AML-193 (cell line): ENCODE results near the gene OR7G1.
"Not testable (repeated sequence)": the region's sequence is repeated elsewhere in the genome, so short reads cannot be mapped to it uniquely, and the experiment has no call there.

Experiments used
- DNase-seq, 2 experiments: peaks; one replicate each; lab custom pipeline; 2025; lab: John Stamatoyannopoulos, UW

Gene OR7G1

DNA sequence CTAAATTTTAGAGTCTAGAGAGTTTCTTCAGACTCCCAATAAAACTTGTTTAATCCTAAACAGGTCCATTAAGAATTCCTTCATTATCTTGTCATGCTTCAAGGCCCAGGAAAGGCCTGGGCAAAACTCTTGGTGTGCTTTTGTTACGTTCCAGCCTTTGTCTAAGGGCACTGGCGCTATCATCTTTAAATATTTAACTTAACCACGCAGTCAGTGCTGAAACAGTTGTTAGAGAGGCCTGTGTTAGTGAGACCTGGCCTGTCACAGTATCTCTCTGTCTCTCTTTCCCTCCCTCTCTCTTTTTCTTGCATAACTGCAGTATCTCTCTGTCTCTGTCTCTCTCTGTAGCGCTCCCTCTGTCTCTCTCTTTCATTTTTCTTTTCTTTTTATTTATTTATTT is 36.9 kb downstream of the OR7G1 start:
- DNase-seq, result no peak

DNA sequence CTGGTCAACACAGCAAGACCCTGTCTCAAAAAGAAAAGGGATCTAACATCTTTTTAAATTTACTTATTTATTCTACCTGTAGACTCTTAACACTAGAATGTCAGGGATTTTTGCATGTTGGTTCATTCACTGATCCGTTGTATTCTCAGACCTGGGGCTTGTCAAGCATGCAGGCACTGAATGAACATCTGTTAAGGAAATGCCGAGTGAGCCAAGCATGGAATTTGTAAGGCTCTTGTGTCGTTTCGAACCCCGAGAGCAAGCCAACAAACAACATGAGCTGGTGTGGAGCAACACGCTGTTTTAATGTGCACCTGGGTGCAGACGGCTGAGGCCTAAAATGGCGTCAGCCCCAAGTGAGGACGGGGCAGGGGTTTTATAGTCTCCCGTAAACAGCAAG is 38.7 kb downstream of the OR7G1 start:
- no peak for DNase-seq

DNA sequence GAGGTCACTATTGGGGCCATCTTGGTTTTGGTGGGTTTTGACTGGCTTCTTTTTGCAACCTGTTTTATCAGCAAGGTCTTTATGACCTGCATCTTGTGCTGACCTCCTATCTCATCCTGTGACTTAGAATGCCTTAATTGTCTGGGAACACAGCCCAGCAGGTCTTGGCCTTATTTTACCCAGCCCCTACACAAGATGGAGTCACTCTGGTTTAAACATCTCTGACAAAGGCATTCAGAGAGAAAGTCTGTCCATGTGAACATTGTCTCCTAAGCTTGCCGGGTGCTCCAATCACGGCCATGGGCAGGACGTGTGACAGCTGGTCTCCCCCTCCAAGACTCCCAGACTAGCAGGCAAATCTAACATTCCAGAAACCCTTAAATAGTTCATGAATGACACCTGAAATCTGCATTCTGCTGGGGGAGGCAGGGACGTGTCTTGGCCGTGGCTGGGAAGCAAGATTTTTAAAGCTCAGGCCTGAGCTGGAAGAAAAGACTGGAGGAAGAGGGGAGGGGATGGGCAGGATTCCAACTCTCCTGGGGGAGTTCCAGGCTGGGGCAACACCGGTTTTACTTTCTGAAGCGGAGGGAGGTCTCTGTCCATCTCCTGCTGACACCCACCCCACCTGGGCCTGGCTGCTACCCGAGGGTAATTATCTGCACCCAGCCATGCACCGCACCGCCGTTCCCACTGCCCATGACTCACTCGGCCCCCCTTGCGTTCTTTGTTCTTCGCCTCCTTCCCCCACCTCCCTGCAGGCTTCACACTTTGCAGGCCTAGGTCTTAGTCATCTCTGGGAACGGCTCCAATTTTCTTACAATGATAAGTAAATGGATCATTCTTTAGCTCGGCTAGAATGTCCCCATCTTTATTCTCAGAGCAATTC is 40.3 kb downstream of the OR7G1 start:
- DNase-seq, result no peak

DNA sequence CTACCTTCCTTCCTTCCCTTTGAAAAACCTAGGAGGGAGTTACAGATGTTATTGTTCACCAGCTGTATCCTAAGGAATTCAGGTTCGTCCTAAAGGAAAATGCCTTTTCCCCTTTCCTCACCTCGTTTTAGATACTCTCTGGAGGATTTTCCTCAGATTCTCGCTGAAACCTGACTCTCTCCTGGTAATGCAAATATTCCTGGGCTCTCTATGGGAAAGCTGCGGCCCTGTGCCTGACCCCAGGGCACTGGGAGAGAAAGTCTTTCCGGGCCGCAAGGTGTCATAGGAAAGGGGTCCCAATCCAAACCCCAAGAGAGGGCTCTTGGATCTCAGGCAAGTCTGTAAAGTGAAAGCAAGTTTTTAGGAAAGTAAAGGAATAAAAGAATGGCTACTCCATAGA is 41.8 kb downstream of the OR7G1 start:
- no peak for DNase-seq

DNA sequence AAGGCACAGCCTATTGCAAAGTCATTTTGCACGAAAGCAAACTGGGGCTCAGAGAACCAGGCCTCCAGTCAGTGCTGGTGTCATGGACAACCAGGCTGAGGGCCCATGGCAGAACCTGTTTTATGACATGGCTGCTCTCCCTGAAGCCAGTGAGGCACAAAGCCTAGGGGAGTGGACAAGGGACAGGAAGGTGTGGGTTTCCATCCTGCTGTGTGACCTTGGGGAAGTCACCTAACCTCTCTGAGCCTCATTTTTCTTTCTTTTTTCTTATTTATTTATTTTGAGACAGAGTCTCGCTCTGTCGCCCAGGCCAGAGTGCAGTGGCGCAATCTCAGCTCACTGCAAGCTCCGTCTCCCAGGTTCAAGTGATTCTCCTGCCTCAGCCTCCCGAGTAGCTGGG is 43.8 kb downstream of the OR7G1 start:
- not testable (repeated sequence) for DNase-seq

DNA sequence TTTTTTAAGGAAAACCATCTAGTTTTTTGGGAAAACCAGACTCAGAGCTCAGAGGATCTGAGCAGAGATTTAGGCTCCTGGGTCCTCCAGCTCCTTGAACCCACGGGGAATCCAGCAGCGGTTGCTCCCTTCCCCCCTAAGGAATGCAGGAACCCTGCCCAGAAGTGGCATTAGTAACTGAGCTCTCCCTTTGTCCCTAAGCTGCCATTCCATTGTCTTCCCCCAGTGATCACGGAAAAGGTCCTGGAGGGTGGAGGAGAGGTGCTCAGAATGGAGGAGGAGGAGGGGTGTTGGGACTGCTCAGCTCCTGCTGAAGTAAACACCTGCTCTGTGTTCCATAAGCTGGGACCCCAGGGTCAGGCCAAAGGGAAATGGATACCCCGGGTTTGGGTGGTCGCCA is 45.5 kb downstream of the OR7G1 start:
- no peak for DNase-seq

DNA sequence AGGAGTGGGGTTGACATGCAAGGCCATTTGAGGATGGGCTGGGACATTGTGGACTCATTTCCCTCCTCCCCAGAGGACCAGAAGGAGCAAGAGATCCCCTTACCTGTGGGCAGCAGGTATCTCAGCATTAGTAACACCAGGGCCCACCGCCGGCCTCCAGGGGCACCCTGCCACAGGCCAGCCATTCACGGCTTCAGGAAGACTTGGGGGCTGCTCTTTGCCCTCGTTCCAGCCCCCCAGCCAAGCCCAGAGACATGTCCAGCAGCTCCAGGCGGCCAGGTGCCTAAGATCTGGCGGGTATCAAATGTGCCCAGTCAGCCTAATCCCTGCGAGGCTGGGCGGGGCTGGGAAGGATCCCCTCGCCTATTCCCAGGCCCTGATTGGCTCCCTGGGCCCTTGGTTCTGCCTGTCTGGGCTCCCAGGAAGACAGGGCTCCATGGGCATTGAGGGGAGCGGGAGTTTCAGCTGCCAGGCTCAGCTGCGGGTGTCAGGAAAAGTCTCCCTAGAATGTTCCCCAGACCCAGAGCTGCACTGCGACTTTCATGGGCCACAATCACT is 50.0 kb downstream of the OR7G1 start:
- DNase-seq, result no peak
